Neural crest cell (in vitro differentiated cells): ENCODE results near the gene PROM2. TPM values are rescaled to one million over a fixed set of nuclear protein-coding genes. Genes with fewer than 3 reads are reported as not detected.

ENCODE experiments used
- DNase-seq: peaks from one replicate; pipeline ENCODE4 v3.0.0; 2021; ENCODE audit warnings: low read depth, mixed read lengths, low spot score
- H3K27ac Mint-ChIP-seq: one replicate; pipeline ENCODE4 v1.8.0; 2021; ENCODE audit warnings: mild to moderate bottlenecking, mixed read lengths; ENCODE audit not compliant: unreplicated experiment
- H3K27me3 Mint-ChIP-seq: 2 replicates; pipeline ENCODE4 v1.8.0; 2021; ENCODE audit warnings: low read depth, mild to moderate bottlenecking, mixed read lengths
- H3K36me3 Mint-ChIP-seq: 2 replicates; pipeline ENCODE4 v1.8.0; 2021; ENCODE audit warnings: low read depth, mild to moderate bottlenecking, mixed read lengths
- H3K4me1 Mint-ChIP-seq: 2 replicates; pipeline ENCODE4 v1.8.0; 2021; ENCODE audit warnings: mixed read lengths
- H3K4me3 Mint-ChIP-seq: one replicate; pipeline ENCODE4 v1.8.0; 2021; ENCODE audit warnings: mild to moderate bottlenecking, mixed read lengths
- H3K9me3 Mint-ChIP-seq: 2 replicates; pipeline ENCODE4 v1.8.0; 2021; ENCODE audit warnings: mixed read lengths
- total RNA-seq: library from RNA; stranded (reverse); gene quantifications from 2 replicates; pipeline ENCODE4 v1.2.1, GENCODE V29; 2021
- TF ChIP-seq, protein P1 (sequence below): fragments of 200-600 bp; sonication (generic); conservative IDR thresholded peaks from 2 replicates; pipeline ENCODE4 v1.5.0; 2021; ENCODE audit warnings: antibody characterized with exemption, mild to moderate bottlenecking

The PROM2 gene
- total RNA-seq, 1 donor from 2014 or later = 1.8 TPM

DNA sequence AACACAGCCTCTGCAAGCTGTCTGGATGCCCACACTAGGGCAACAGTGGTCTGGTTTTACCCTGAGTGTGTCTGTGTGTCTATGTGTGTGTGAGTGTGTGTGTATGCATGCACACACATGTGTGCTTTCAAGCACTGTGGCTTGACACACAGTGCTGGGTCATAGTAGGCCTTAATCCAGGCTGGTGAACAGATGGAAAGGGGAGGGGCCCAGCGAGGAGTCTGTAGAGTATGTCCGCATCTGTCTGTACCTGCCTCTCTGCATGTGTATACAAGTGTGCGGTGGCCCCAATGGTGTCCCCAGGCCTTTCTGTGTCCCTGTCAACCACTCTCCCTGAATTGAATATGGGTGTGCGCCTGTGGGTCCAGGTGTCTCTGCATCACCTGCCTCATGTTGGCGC is 13.6 kb downstream of the PROM2 start:
- H3K27ac Mint-ChIP-seq = peak overlapping the region; percentile 35
- TF ChIP-seq, protein P1, sequence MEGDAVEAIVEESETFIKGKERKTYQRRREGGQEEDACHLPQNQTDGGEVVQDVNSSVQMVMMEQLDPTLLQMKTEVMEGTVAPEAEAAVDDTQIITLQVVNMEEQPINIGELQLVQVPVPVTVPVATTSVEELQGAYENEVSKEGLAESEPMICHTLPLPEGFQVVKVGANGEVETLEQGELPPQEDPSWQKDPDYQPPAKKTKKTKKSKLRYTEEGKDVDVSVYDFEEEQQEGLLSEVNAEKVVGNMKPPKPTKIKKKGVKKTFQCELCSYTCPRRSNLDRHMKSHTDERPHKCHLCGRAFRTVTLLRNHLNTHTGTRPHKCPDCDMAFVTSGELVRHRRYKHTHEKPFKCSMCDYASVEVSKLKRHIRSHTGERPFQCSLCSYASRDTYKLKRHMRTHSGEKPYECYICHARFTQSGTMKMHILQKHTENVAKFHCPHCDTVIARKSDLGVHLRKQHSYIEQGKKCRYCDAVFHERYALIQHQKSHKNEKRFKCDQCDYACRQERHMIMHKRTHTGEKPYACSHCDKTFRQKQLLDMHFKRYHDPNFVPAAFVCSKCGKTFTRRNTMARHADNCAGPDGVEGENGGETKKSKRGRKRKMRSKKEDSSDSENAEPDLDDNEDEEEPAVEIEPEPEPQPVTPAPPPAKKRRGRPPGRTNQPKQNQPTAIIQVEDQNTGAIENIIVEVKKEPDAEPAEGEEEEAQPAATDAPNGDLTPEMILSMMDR = no peak
- no peaks in the 10 kb centered on the region for H3K27me3 Mint-ChIP-seq
- no peak for DNase-seq
- no peaks in the 10 kb centered on the region for H3K4me1 Mint-ChIP-seq
- peaks cover 6% of the 10 kb centered on the region for H3K9me3 Mint-ChIP-seq
- H3K4me3 Mint-ChIP-seq = no peak overlapping the region
- H3K36me3 Mint-ChIP-seq = peaks cover 7% of the 10 kb centered on the region

- TF ChIP-seq, protein P1 = no peak
- Mint-ChIP-seq H3K4me1 (no peaks in the 10 kb centered on the region), H3K4me3 (no peak overlapping the region), H3K36me3 (peaks cover 7% of the 10 kb centered on the region), H3K27me3 (no peaks in the 10 kb centered on the region), H3K27ac (no peak overlapping the region), H3K9me3 (peaks cover 6% of the 10 kb centered on the region)
- no peak for DNase-seq
Observed at GRCh38 chr2:95289253-95289652, 15.0 kb downstream of the PROM2 start.

- TF ChIP-seq, protein P1 = no peak
- DNase-seq = no peak
- peak overlapping the region; percentile 19 for H3K27ac Mint-ChIP-seq
- H3K27me3 Mint-ChIP-seq = no peaks in the 10 kb centered on the region
- H3K4me1 Mint-ChIP-seq = no peaks in the 10 kb centered on the region
- H3K4me3 Mint-ChIP-seq = no peak overlapping the region
- peaks cover 7% of the 10 kb centered on the region for H3K36me3 Mint-ChIP-seq
- peaks cover 6% of the 10 kb centered on the region for H3K9me3 Mint-ChIP-seq
Observed at GRCh38 chr2:95291222-95291621, 17.0 kb downstream of the PROM2 start.

DNA sequence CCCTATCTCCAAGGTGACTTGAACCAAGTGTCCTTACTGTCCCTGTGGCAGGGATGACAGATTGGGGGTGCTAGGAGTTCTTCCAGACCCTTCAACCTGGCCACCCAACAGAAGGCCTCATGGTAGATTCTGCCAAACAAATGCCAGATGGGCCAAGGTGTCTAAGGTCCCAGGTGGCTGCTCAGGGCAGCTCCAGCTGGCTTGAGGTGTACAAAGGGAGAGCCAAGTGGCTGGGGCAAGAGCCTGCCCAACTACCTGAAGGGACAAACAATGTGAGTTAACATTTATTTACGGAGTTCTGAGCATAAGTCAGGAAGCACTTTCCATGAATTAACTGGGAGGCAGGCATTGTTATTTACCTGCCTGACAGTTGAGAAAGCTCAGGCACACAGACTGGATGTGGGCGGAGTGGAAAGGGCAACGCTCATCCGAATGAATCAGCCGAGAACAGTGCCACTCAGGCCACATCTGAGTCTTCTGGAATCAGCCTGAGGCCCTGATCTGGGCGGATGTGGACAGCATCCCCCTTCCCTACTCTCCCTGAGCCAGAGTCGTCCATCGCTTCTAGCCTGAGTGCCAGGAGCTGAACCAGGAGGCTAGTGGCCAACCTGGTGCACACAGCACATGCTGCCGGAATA is 18.5 kb downstream of the PROM2 start:
- H3K36me3 Mint-ChIP-seq = peaks cover 7% of the 10 kb centered on the region
- TF ChIP-seq, protein P1 = no peak
- H3K4me1 Mint-ChIP-seq = peaks cover 4% of the 10 kb centered on the region
- H3K4me3 Mint-ChIP-seq = no peak overlapping the region
- DNase-seq = no peak
- peaks cover 6% of the 10 kb centered on the region for H3K9me3 Mint-ChIP-seq
- H3K27me3 Mint-ChIP-seq = no peaks in the 10 kb centered on the region
- peak overlapping the region; percentile 62 for H3K27ac Mint-ChIP-seq

DNA sequence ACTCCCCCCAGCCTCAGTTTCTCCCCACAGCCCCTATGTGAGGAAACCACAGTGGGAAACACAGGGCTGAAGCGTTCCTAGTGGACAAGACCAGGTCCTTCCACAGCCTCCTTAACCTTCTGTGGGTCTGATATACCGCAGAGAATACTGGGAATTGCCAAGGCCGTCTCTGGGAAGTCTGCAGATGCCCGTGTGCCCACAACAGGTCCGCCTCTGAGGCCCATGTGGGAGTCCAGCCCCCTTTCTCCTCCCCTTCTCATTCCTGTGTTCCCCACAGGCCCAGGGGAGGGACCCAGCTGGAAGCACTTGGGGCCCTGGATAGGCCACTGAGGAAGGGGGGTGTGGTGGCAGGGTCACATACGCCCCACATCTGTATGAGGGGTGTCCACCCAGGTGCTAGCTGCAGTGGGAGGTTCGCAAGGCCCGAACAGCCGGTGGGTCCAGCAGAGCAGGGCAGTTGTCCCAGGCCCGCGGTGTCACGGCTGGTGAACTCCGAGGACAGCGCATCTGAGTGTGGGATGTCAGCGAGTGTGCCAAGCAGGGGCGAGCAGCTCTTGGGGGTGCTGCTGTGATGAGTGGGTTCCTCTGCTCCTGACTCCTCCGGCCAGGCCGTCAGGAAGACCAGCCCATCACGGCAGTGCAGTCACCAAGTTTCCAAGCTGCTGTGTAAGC is 20.5 kb downstream of the PROM2 start:
- H3K4me1 Mint-ChIP-seq = peaks cover 8% of the 10 kb centered on the region
- H3K4me3 Mint-ChIP-seq = no peak overlapping the region
- no peak for DNase-seq
- H3K27ac Mint-ChIP-seq = peak overlapping the region; percentile 50
- peaks cover 6% of the 10 kb centered on the region for H3K9me3 Mint-ChIP-seq
- H3K27me3 Mint-ChIP-seq = no peaks in the 10 kb centered on the region
- TF ChIP-seq, protein P1 = no peak
- peaks cover 7% of the 10 kb centered on the region for H3K36me3 Mint-ChIP-seq
